Kidney epithelial cell (primary cell): ENCODE measurements around the gene TWNK. TPM values are rescaled to one million over a fixed set of nuclear protein-coding genes. Genes with fewer than 3 reads are reported as not detected.

Source experiments
- DNase-seq: peaks from one replicate; pipeline ENCODE4 v3.0.0-alpha.2; 2010; ENCODE audit warnings: low read depth
- H3K27me3 ChIP-seq: 2 replicates; pipeline ENCODE4 v1.6.0; 2011; ENCODE audit warnings: low read length; ENCODE audit not compliant: control insufficient read depth, insufficient read depth
- H3K36me3 ChIP-seq: 2 replicates; pipeline ENCODE4 v1.5.1; 2011; ENCODE audit warnings: low read length; ENCODE audit not compliant: control insufficient read depth, insufficient read depth
- H3K4me3 ChIP-seq: 2 replicates; pipeline ENCODE4 v1.5.1; 2011; ENCODE audit warnings: low read depth, mild to moderate bottlenecking, control low read depth, low read length
- CTCF ChIP-seq: IDR thresholded peaks from 2 replicates; pipeline ENCODE4 v1.5.1; 2011; ENCODE audit warnings: mild to moderate bottlenecking, moderate library complexity, low read length, control low read depth, inconsistent platforms; ENCODE audit not compliant: insufficient read depth, poor library complexity, severe bottlenecking
- total RNA-seq: library from RNA; depleted of rRNA; stranded (reverse); fragments of >200 nt; gene quantifications from 2 replicates; pipeline ENCODE4 v1.2.3, GENCODE V29; 2015

The TWNK gene
- total RNA-seq, 1 donor from 2014 or later: 14.1 TPM

DNA sequence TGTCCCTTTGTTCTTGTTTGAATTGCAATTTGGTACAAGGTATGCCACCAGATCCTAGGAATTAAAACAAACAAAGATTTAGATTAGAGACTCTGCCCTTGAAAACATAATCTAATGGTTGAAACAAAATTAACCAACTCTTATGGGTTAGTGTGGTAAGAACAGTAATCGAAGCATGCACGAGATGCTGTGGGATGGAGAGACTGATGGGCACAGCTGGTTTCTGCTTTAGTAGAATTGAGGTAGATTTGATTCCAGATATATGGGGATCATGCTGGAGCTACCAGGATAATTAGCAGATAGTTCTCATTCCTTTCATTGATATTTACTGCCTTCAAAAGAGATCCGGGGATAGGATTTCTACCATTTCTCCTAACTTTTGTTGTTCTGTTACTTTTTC, 38.4 kb upstream of the TWNK start:
- H3K27me3 ChIP-seq: no peaks in the 10 kb centered on the region
- H3K36me3 ChIP-seq: no peaks in the 10 kb centered on the region
- no peak overlapping the region for H3K4me3 ChIP-seq
- TF ChIP-seq CTCF: no peak
- no peak for DNase-seq

DNA sequence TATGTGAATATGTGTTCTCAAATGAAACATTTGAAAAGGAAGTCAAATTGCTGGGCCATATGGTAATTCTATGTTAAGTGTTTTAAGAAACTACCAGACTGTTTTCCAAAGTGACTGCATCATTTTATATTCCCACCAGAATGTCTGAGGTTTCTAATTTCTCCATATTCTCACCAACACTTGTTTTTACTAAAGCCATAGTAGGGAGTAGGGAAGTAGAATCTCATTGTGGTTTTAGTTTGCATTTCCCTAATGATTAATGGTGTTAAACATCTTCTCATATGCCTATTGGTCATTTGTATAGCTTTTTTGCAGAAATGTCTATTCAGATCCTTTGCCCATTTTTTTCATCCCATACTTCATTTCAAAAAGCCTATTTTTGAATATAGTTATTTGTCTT, 27.1 kb upstream of the TWNK start:
- TF ChIP-seq CTCF: no peak
- Histone ChIP-seq H3K4me3 (no peak overlapping the region), H3K36me3 (peaks cover 2% of the 10 kb centered on the region), H3K27me3 (no peaks in the 10 kb centered on the region)
- DNase-seq: no peak

DNA sequence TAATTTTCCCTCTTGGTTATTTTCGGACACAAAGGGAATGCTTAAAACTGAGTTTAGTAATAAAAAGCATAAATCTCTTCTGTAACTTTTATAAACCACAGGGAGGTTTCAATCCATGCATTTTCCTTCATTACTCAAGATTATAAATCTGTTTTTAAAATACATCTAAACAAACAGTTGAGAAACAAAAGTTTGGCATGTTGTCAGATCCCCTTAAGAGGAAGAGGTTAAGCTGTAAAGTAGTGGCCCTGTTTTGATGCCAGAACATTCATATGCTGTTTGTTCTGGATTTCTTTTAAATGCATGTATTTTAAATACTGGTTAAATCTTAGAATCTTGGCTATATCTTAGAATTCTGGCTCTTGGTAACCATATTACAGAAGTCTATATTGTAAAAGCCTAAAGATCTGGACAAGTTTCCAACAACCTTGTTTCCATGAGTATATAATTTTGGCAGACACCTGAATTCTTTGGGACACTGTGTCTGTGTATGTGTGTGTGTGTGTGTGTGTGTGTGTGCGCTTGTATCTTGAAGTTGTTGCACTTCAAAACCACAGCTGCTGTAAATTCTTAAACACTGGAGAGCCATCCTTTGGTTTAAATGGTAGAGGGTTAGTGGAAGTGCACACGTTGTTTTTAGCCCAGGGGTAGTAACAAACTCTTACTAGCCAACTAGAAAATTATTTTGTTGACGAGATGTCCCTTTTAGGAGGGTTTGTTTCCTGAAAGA, 24.8 kb upstream of the TWNK start:
- Histone ChIP-seq H3K4me3 (no peak overlapping the region), H3K36me3 (peaks cover 3% of the 10 kb centered on the region), H3K27me3 (no peaks in the 10 kb centered on the region)
- TF ChIP-seq CTCF: no peak
- DNase-seq: no peak

GRCh38 chr10:100963826-100964225, 23.5 kb upstream of the TWNK start:
- DNase-seq: no peak
- no peaks in the 10 kb centered on the region for H3K27me3 ChIP-seq
- no peak for TF ChIP-seq CTCF
- H3K36me3 ChIP-seq: peaks cover 3% of the 10 kb centered on the region
- H3K4me3 ChIP-seq: no peak overlapping the region

DNA sequence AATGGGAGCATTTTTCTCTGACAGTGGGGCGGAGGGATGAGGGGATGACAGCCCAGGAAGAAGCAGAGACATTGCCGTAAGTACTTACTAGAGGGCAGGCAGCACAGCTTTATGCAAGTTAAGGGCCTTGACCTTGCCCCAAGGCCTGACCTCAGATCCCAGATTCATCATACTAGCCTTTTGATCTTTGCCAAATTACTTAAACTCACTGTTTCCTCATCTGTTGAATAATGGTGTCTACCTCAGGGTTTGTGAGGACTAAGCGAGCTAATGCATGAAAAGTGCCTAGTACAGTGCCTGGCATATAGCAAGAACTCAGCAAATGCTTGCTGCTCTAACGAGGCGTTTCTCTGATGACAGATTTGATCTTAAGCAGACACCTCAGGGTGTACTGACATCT, 21.5 kb upstream of the TWNK start:
- no peak for DNase-seq
- Histone ChIP-seq H3K27me3 (no peaks in the 10 kb centered on the region), H3K36me3 (peaks cover 3% of the 10 kb centered on the region), H3K4me3 (no peak overlapping the region)
- TF ChIP-seq CTCF: no peak

GRCh38 chr10:100966887-100967286, 20.5 kb upstream of the TWNK start:
- Histone ChIP-seq H3K36me3 (peaks cover 3% of the 10 kb centered on the region), H3K27me3 (no peaks in the 10 kb centered on the region), H3K4me3 (no peak overlapping the region)
- TF ChIP-seq CTCF: no peak
- DNase-seq: no peak
